ENCODE data around the gene MAD1L1. TPM values are rescaled to one million over a fixed set of nuclear protein-coding genes. Genes with fewer than 3 reads are reported as not detected.

MAD1L1 gene
- total and polyA plus RNA-seq, 2 of the 13 experiments (the other 11 are each of a cell fraction or from before 2014, with no cell fraction given) = 17.4 to 64.7 TPM

GRCh38 chr7:2100278-2101208 is 132.2 kb downstream of the MAD1L1 start (continued):
- peak; percentile 21; the same call in 1 of the 2 replicates for TF ChIP-seq ARID5B (CRISPR knock-in tag; IDR thresholded peaks at IDR 0.05)
- 0 out of 2 replicates have a peak, but pooled peaks have one; percentile 22 for TF ChIP-seq GATAD1 (CRISPR knock-in tag; IDR thresholded peaks at IDR 0.05)
- TF ChIP-seq, protein P1, sequence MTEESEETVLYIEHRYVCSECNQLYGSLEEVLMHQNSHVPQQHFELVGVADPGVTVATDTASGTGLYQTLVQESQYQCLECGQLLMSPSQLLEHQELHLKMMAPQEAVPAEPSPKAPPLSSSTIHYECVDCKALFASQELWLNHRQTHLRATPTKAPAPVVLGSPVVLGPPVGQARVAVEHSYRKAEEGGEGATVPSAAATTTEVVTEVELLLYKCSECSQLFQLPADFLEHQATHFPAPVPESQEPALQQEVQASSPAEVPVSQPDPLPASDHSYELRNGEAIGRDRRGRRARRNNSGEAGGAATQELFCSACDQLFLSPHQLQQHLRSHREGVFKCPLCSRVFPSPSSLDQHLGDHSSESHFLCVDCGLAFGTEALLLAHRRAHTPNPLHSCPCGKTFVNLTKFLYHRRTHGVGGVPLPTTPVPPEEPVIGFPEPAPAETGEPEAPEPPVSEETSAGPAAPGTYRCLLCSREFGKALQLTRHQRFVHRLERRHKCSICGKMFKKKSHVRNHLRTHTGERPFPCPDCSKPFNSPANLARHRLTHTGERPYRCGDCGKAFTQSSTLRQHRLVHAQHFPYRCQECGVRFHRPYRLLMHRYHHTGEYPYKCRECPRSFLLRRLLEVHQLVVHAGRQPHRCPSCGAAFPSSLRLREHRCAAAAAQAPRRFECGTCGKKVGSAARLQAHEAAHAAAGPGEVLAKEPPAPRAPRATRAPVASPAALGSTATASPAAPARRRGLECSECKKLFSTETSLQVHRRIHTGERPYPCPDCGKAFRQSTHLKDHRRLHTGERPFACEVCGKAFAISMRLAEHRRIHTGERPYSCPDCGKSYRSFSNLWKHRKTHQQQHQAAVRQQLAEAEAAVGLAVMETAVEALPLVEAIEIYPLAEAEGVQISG (CRISPR knock-in tag; IDR thresholded peaks at IDR 0.05) = peak; percentile 54; the same call in 1 of the 2 replicates
- TF ChIP-seq ZFP36L1 (CRISPR knock-in tag; IDR thresholded peaks at IDR 0.05) = no peak
- no peak for TF ChIP-seq ZBTB2 (CRISPR knock-in tag; IDR thresholded peaks at IDR 0.05; ENCODE audit: low read depth)
- peak; percentile 79 for TF ChIP-seq CTCF (CRISPR knock-in tag; IDR thresholded peaks at IDR 0.05)
- TF ChIP-seq ETV5 (CRISPR knock-in tag; IDR thresholded peaks at IDR 0.05; ENCODE audit: borderline replicate concordance) = peak; percentile 18; the same call in 1 of the 2 replicates
- TF ChIP-seq, protein P2, sequence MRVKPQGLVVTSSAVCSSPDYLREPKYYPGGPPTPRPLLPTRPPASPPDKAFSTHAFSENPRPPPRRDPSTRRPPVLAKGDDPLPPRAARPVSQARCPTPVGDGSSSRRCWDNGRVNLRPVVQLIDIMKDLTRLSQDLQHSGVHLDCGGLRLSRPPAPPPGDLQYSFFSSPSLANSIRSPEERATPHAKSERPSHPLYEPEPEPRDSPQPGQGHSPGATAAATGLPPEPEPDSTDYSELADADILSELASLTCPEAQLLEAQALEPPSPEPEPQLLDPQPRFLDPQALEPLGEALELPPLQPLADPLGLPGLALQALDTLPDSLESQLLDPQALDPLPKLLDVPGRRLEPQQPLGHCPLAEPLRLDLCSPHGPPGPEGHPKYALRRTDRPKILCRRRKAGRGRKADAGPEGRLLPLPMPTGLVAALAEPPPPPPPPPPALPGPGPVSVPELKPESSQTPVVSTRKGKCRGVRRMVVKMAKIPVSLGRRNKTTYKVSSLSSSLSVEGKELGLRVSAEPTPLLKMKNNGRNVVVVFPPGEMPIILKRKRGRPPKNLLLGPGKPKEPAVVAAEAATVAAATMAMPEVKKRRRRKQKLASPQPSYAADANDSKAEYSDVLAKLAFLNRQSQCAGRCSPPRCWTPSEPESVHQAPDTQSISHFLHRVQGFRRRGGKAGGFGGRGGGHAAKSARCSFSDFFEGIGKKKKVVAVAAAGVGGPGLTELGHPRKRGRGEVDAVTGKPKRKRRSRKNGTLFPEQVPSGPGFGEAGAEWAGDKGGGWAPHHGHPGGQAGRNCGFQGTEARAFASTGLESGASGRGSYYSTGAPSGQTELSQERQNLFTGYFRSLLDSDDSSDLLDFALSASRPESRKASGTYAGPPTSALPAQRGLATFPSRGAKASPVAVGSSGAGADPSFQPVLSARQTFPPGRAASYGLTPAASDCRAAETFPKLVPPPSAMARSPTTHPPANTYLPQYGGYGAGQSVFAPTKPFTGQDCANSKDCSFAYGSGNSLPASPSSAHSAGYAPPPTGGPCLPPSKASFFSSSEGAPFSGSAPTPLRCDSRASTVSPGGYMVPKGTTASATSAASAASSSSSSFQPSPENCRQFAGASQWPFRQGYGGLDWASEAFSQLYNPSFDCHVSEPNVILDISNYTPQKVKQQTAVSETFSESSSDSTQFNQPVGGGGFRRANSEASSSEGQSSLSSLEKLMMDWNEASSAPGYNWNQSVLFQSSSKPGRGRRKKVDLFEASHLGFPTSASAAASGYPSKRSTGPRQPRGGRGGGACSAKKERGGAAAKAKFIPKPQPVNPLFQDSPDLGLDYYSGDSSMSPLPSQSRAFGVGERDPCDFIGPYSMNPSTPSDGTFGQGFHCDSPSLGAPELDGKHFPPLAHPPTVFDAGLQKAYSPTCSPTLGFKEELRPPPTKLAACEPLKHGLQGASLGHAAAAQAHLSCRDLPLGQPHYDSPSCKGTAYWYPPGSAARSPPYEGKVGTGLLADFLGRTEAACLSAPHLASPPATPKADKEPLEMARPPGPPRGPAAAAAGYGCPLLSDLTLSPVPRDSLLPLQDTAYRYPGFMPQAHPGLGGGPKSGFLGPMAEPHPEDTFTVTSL (CRISPR knock-in tag; IDR thresholded peaks at IDR 0.05; ENCODE audit: borderline replicate concordance) = no peak
- TF ChIP-seq STAG1 (CRISPR knock-in tag; IDR thresholded peaks at IDR 0.05) = peak; percentile 74
- TF ChIP-seq ZNF232 (CRISPR knock-in tag; IDR thresholded peaks at IDR 0.05; ENCODE audit: borderline replicate concordance) = no peak

Data from HepG2 (cell line).